Measurements from ENCODE around the gene CPNE4. TPM values are rescaled to one million over a fixed set of nuclear protein-coding genes. Genes with fewer than 3 reads are reported as not detected.

CPNE4 gene
- total RNA-seq, 1 donor from 2014 or later, result 0.41 TPM

DNA sequence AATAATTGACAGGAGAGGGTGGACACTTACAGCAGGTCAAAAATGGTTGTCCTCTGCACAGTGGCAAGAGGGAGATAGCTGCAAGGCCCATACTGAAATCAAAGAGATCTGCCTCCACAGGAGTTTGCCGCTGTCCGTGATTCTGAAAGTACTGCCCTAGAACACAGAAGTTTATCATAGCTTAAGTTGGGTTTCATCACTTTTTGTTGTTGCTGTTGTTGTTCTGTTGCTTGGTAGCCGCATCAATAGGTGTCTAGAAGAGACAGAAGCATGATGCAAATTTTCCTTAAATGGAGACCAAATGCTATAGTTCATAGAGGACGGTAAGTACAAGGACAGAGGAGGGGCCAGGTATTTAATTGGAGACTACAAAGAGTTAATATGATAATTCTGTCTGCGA, 412.1 kb downstream of the CPNE4 start:
- H3K9me3 Mint-ChIP-seq (ENCODE audit: unreplicated experiment), result no peaks in the 10 kb centered on the region
- no peak for DNase-seq (ENCODE audit: low spot score)
- no peaks in the 10 kb centered on the region for H3K36me3 Mint-ChIP-seq (ENCODE audit: low read depth, unreplicated experiment)
- H3K27ac Mint-ChIP-seq (ENCODE audit: unreplicated experiment), result no peak overlapping the region
- no peaks in the 10 kb centered on the region for H3K4me1 Mint-ChIP-seq (ENCODE audit: unreplicated experiment)
- TF ChIP-seq, protein P1, sequence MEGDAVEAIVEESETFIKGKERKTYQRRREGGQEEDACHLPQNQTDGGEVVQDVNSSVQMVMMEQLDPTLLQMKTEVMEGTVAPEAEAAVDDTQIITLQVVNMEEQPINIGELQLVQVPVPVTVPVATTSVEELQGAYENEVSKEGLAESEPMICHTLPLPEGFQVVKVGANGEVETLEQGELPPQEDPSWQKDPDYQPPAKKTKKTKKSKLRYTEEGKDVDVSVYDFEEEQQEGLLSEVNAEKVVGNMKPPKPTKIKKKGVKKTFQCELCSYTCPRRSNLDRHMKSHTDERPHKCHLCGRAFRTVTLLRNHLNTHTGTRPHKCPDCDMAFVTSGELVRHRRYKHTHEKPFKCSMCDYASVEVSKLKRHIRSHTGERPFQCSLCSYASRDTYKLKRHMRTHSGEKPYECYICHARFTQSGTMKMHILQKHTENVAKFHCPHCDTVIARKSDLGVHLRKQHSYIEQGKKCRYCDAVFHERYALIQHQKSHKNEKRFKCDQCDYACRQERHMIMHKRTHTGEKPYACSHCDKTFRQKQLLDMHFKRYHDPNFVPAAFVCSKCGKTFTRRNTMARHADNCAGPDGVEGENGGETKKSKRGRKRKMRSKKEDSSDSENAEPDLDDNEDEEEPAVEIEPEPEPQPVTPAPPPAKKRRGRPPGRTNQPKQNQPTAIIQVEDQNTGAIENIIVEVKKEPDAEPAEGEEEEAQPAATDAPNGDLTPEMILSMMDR (IDR thresholded peaks at IDR 0.05; ENCODE audit: unreplicated experiment), result no peak
- H3K4me3 Mint-ChIP-seq (ENCODE audit: unreplicated experiment), result no peak overlapping the region
- H3K27me3 Mint-ChIP-seq (ENCODE audit: unreplicated experiment), result no peaks in the 10 kb centered on the region

DNA sequence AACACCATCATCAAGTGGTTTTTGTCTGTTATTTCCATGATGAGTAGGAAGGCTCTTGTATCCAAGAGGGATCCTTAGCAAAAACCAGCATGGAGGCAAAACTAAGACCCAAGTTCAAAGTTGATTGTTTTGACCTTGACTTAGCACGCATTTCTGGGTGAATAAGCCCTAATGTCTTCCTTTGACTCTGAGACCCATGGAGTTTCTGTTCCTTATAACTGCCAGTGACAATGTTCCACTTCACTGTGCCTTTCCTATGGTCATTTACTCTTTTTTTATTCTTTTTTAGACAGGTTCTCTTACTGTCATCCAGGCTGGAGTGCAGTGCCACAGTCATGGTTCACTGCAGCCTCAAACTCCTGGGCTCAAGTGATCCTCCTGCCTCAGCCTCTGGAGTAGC, 413.8 kb downstream of the CPNE4 start:
- no peak for DNase-seq (ENCODE audit: low spot score)
- Mint-ChIP-seq H3K9me3 (ENCODE audit: unreplicated experiment) (no peaks in the 10 kb centered on the region), H3K27ac (ENCODE audit: unreplicated experiment) (no peak overlapping the region), H3K4me3 (ENCODE audit: unreplicated experiment) (no peak overlapping the region), H3K4me1 (ENCODE audit: unreplicated experiment) (no peaks in the 10 kb centered on the region), H3K36me3 (ENCODE audit: low read depth, unreplicated experiment) (no peaks in the 10 kb centered on the region), H3K27me3 (ENCODE audit: unreplicated experiment) (no peaks in the 10 kb centered on the region)
- TF ChIP-seq, protein P1 (IDR thresholded peaks at IDR 0.05; ENCODE audit: unreplicated experiment), result no peak

DNA sequence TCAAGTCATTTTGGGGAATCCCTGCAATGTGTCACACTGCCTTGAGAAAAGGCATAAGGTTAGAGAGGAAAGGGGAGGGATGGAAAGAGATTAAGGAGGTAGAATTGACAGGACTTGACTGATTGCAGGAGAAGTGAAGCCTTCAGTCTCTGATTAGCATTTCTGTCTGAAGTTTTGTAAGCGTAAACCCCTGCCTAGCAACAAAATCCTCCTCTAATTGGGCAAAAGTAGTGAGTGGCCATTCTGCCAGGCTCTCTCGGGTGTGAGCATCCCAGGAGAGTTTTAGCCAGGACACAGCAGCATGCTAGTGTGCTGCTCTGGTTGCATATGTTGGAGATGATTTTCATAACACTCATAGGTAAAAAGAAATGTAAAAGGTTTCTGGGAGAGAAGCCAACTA, 415.0 kb downstream of the CPNE4 start:
- Mint-ChIP-seq H3K36me3 (ENCODE audit: low read depth, unreplicated experiment) (no peaks in the 10 kb centered on the region), H3K4me3 (ENCODE audit: unreplicated experiment) (no peak overlapping the region), H3K4me1 (ENCODE audit: unreplicated experiment) (no peaks in the 10 kb centered on the region), H3K9me3 (ENCODE audit: unreplicated experiment) (no peaks in the 10 kb centered on the region), H3K27me3 (ENCODE audit: unreplicated experiment) (no peaks in the 10 kb centered on the region), H3K27ac (ENCODE audit: unreplicated experiment) (no peak overlapping the region)
- TF ChIP-seq, protein P1 (IDR thresholded peaks at IDR 0.05; ENCODE audit: unreplicated experiment), result no peak
- DNase-seq (ENCODE audit: low spot score), result no peak

DNA sequence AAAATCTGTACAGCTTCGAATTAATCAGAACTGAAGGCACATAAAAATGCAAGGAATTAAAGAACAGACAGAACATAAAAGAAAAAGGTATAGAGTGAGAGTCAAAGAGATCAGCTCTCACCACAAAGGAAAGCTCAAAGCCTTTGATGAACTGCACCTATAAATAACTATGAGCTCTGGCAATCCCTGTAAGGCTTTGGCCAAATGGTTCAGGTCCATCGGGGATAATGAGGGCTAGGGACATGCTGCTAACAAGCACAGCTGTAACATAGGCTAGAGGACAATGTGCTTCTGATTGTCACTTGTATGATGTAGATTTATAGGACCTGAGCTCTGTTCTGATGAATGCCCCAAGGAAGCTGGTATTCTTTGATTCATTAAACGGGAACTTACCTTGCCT, 418.1 kb downstream of the CPNE4 start:
- Mint-ChIP-seq H3K36me3 (ENCODE audit: low read depth, unreplicated experiment) (no peaks in the 10 kb centered on the region), H3K27ac (ENCODE audit: unreplicated experiment) (no peak overlapping the region), H3K27me3 (ENCODE audit: unreplicated experiment) (no peaks in the 10 kb centered on the region), H3K9me3 (ENCODE audit: unreplicated experiment) (no peaks in the 10 kb centered on the region), H3K4me3 (ENCODE audit: unreplicated experiment) (no peak overlapping the region), H3K4me1 (ENCODE audit: unreplicated experiment) (no peaks in the 10 kb centered on the region)
- no peak for DNase-seq (ENCODE audit: low spot score)
- TF ChIP-seq, protein P1 (IDR thresholded peaks at IDR 0.05; ENCODE audit: unreplicated experiment), result no peak

DNA sequence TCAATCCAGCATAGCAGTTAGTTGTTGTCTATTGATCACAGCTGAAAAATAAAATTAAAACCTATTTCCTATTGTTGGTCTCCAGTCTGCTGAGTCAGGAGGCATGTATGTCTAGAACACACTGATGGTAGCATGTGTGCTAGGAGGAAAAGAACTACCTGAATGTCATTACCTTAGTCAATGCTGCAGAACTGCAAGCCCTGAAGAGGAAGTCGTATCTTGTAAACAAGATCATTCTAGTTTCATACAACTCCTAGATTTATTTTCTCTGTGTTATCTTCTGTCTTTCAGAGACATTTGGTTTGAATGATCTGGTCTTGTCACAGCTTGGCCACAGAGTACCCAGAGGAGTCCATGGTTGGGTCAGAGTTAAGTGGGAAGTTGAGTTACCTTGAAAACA, 422.1 kb downstream of the CPNE4 start:
- H3K27ac Mint-ChIP-seq (ENCODE audit: unreplicated experiment), result no peak overlapping the region
- TF ChIP-seq, protein P1 (IDR thresholded peaks at IDR 0.05; ENCODE audit: unreplicated experiment), result no peak
- peaks cover 2% of the 10 kb centered on the region for H3K27me3 Mint-ChIP-seq (ENCODE audit: unreplicated experiment)

More for the DNA sequence above, 422.1 kb downstream of the CPNE4 start:
- DNase-seq (ENCODE audit: low spot score), result no peak
- H3K4me3 Mint-ChIP-seq (ENCODE audit: unreplicated experiment), result no peak overlapping the region
- no peaks in the 10 kb centered on the region for H3K4me1 Mint-ChIP-seq (ENCODE audit: unreplicated experiment)
- H3K9me3 Mint-ChIP-seq (ENCODE audit: unreplicated experiment), result no peaks in the 10 kb centered on the region
- no peaks in the 10 kb centered on the region for H3K36me3 Mint-ChIP-seq (ENCODE audit: low read depth, unreplicated experiment)

All from endothelial cell (in vitro differentiated cells).